GM18951 (cell line): ENCODE data around the gene VPS33B.
A peak's percentile ranks its signal among the peaks of the same experiment; 100 is the strongest.

Experiments used
- POLR2A ChIP-seq: IDR thresholded peaks from 4 replicates; pipeline ENCODE4 v1.6.1; 2011; ENCODE audit warnings: mild to moderate bottlenecking; ENCODE audit not compliant: insufficient read length, insufficient read depth; ENCODE audit errors: extremely low read depth
- in situ Hi-C: fragments of 300-500 bp; cut with MboI; formaldehyde crosslinking; loops from one replicate; pipeline ENCODE4 v1.12.0; 2022; ENCODE audit warnings: low sequenced_read_pairs, mixed read lengths, inconsistent platforms; ENCODE audit not compliant: unreplicated experiment

The VPS33B gene

DNA sequence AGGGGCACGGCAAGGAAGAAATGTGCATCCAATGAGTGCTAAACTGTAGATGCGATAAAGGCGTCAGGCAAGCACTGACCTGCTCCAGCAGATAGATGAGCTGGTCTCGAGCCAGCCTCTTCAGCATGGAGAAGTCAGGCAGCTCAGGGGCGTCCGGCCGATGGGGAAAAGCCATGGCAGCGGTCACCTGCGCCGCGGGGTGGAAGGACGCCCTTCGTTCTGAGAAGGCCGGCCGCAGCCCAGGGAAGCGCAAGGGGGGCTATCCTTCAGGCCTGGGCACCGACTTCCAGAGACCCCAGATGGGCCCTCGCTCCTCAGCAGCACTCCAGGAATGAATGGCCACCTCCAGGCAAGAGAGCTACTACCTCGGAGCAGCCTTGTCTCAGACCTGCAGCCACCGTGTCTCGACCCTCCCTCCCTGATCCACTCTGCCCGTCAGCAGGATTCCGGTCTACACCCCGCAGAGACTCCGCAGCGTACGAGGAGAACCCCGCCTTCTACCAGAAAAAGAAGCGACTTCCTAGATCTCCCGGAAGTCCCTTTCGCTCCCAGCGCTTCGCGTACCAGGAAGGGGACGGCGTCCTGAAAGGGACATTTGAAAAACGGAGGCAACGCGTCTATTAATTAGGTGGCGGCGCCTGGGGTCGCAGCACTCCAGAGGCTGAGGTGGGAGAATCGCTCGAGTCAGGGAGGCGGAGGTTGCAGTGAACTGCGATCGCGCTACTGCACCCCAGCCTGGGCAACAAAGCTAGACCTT lies at the start of gene VPS33B:
Gene VPS33B, minus strand, starts transcription at position 520 of the 757 bp plus-strand sequence. Its CDS starts 345 bp downstream, at position 175.
- in situ Hi-C loops = no loop called here
- TF ChIP-seq POLR2A = peak; percentile 65

- in situ Hi-C loops = no loop called here
- TF ChIP-seq POLR2A = no peak
Measured at GRCh38 chr15:91072161-91072560, 49.8 kb upstream of the VPS33B start.

GRCh38 chr15:91070872-91071271 lies 48.5 kb upstream of the VPS33B start:
- in situ Hi-C loops = no loop called here
- TF ChIP-seq POLR2A = no peak

- TF ChIP-seq POLR2A = no peak
- in situ Hi-C loops = no loop called here
Measured at GRCh38 chr15:91068966-91069365, 46.6 kb upstream of the VPS33B start.

DNA sequence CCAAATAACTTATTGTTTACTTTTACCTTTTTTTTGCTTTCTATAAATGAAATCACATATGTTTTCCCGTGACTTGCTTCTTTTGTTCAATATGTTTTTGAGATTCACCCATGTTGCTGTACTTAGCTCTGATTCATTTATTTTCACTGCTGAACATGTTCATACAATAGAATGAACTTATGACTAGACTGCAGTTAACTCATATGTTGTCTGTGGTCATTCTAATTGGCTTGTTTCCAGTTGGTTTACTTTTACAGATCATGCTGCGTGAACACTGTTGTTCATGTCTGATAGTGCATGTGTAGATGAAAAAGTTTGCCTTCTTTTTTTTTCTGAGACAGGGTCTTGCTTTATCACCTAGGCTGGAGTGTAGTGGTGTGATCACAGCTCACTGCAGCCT lies 46.0 kb upstream of the VPS33B start:
- no peak for TF ChIP-seq POLR2A
- in situ Hi-C loops = no loop called here

GRCh38 chr15:91067036-91067435 lies 44.6 kb upstream of the VPS33B start:
- in situ Hi-C loops = no loop called here
- TF ChIP-seq POLR2A = no peak

- in situ Hi-C loops = no loop called here
Measured at GRCh38 chr15:91065505-91065904, 43.1 kb upstream of the VPS33B start.

GRCh38 chr15:91061997-91062396 lies 39.6 kb upstream of the VPS33B start:
- no peak for TF ChIP-seq POLR2A
- in situ Hi-C loops = no loop called here

More at GRCh38 chr15:91065505-91065904, 43.1 kb upstream of the VPS33B start:
- TF ChIP-seq POLR2A = no peak

- no peak for TF ChIP-seq POLR2A
- in situ Hi-C loops = no loop called here
Measured at GRCh38 chr15:91061230-91061629, 38.8 kb upstream of the VPS33B start.

- TF ChIP-seq POLR2A = no peak
- in situ Hi-C loops = loop anchor here (5.0 kb wide), 1 partner anchor 167 kb away; no protein-coding TSS in a partner anchor
Measured at GRCh38 chr15:91055548-91056331, 33.3 kb upstream of the VPS33B start.

- TF ChIP-seq POLR2A = no peak
- in situ Hi-C loops = loop anchor here (5.0 kb wide), 1 partner anchor 167 kb away; no protein-coding TSS in a partner anchor
Measured at GRCh38 chr15:91054816-91055215, 32.4 kb upstream of the VPS33B start.

- TF ChIP-seq POLR2A = no peak
- in situ Hi-C loops = no loop called here
Measured at GRCh38 chr15:91051248-91051647, 28.9 kb upstream of the VPS33B start.

- TF ChIP-seq POLR2A = no peak
- in situ Hi-C loops = no loop called here
Measured at GRCh38 chr15:91050128-91050455, 27.7 kb upstream of the VPS33B start.
